Cerebellar cortex (tissue), 1 donor: ENCODE results near the gene ANLN.
"Not testable (repeated sequence)": the region's sequence is repeated elsewhere in the genome, so short reads cannot be mapped to it uniquely, and the experiment has no call there.

Source experiments
- DNase-seq: peaks from one replicate; pipeline ENCODE4 v3.0.0-alpha.2; 2015; ENCODE audit warnings: low spot score

The ANLN gene

GRCh38 chr7:36466001-36466400, 76.3 kb downstream of the ANLN start:
- not testable (repeated sequence) for DNase-seq

- DNase-seq, result no peak
These were observed 78.9 kb downstream of the ANLN start for GRCh38 chr7:36468370-36469101.

GRCh38 chr7:36469236-36469635, 79.6 kb downstream of the ANLN start:
- DNase-seq, result no peak

GRCh38 chr7:36472141-36472729, 82.6 kb downstream of the ANLN start:
- no peak for DNase-seq

GRCh38 chr7:36473454-36474282, 84.0 kb downstream of the ANLN start:
- peak; percentile 54 for DNase-seq

GRCh38 chr7:36474283-36475010, 84.8 kb downstream of the ANLN start:
- no peak for DNase-seq

- no peak for DNase-seq
These were observed 85.3 kb downstream of the ANLN start for GRCh38 chr7:36475011-36475342.

- no peak for DNase-seq
These were observed 85.7 kb downstream of the ANLN start for GRCh38 chr7:36475381-36475780.

- DNase-seq, result no peak
These were observed 89.1 kb downstream of the ANLN start for GRCh38 chr7:36478745-36479144.

- DNase-seq, result peak; percentile 34
These were observed 94.2 kb downstream of the ANLN start for GRCh38 chr7:36483853-36484252.

- no peak for DNase-seq
These were observed 94.6 kb downstream of the ANLN start for GRCh38 chr7:36484265-36484664.

- peak; percentile 50 for DNase-seq
These were observed 96.7 kb downstream of the ANLN start for GRCh38 chr7:36486336-36486735.

GRCh38 chr7:36487756-36488336, 98.2 kb downstream of the ANLN start:
- DNase-seq, result peak; percentile 77

GRCh38 chr7:36488672-36489071, 99.0 kb downstream of the ANLN start:
- not testable (repeated sequence) for DNase-seq

- DNase-seq, result peak; percentile 74
These were observed 100.8 kb downstream of the ANLN start for GRCh38 chr7:36490419-36490830.

GRCh38 chr7:36491317-36491716, 101.7 kb downstream of the ANLN start:
- DNase-seq, result no peak

- no peak for DNase-seq
These were observed 106.9 kb downstream of the ANLN start for GRCh38 chr7:36496576-36496975.

GRCh38 chr7:36497176-36497575, 107.5 kb downstream of the ANLN start:
- DNase-seq, result not testable (repeated sequence)

GRCh38 chr7:36497775-36498174, 108.1 kb downstream of the ANLN start:
- no peak for DNase-seq
